BE2C (cell line): ENCODE measurements around the gene POLR2J.

Experiments used
- DNase-seq: peaks from one replicate; pipeline ENCODE4 v3.0.0-alpha.2; 2020
- H3K27me3 ChIP-seq: fragments of 250-450 bp; sonication (Bioruptor Pico); 2 replicates; pipeline ENCODE4 v1.5.1; 2020; ENCODE audit warnings: mild to moderate bottlenecking
- H3K36me3 ChIP-seq: fragments of 250-450 bp; sonication (Bioruptor Pico); 2 replicates; pipeline ENCODE4 v1.5.1; 2020; ENCODE audit warnings: mild to moderate bottlenecking
- H3K4me1 ChIP-seq: fragments of 250-450 bp; sonication (Bioruptor Pico); 2 replicates; pipeline ENCODE4 v1.5.1; 2020
- H3K4me3 ChIP-seq: 2 replicates; pipeline ENCODE4 v1.5.1; 2011; ENCODE audit warnings: low read depth, low read length
- H3K9me3 ChIP-seq: fragments of 250-450 bp; sonication (Bioruptor Pico); 2 replicates; pipeline ENCODE4 v1.5.1; 2020
- TF ChIP-seq, protein P1 (sequence below): IDR thresholded peaks from 2 replicates; pipeline ENCODE4 v1.5.1; 2012; ENCODE audit warnings: mild to moderate bottlenecking, low read depth, low read length

POLR2J gene

DNA sequence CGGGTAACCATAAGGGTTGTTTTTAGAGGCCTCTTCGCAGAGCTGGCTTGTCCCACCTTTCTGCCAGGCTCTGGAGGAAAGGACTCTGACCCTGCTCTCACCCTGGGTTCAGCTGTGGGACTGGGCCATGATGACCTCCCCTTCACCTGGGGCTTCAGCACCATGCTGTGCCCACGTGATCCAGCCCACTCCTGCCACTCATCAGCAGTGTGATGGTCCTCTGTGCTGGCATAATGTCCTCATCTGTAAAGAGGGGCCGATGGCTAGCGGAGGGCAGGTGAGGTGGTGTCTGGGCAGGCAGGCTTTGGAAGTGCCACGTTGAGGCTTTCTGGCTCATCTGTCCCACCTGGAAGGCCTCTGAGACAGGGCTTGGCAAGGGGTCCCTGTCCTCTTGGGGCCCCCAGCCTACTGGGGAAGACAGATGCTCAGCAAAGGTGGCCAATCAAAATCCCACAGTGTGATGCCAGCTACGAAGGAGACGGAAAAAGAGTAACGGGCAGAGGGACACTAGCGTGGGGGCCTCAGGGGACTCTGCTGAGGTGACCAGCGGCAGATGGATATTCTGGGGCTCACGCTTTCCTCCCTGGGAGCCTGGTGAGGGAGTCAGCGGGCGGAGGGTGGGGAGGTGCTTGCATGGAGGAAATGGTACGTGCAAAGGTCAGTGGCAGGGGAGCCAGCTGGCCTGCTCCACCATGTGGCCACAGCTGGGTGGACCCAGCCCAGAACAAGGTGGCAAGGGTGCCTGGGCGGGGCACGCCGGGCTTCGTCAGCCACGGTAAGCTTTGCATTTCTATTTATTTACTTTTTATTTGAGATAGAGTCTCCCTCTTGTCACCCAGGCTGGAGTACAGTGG, 8.5 kb downstream of the POLR2J start:
- Histone ChIP-seq H3K36me3 (peaks cover 37% of the 10 kb centered on the region), H3K9me3 (no peaks in the 10 kb centered on the region), H3K27me3 (no peaks in the 10 kb centered on the region), H3K4me3 (no peak overlapping the region), H3K4me1 (peaks cover 10% of the 10 kb centered on the region)
- TF ChIP-seq, protein P1, sequence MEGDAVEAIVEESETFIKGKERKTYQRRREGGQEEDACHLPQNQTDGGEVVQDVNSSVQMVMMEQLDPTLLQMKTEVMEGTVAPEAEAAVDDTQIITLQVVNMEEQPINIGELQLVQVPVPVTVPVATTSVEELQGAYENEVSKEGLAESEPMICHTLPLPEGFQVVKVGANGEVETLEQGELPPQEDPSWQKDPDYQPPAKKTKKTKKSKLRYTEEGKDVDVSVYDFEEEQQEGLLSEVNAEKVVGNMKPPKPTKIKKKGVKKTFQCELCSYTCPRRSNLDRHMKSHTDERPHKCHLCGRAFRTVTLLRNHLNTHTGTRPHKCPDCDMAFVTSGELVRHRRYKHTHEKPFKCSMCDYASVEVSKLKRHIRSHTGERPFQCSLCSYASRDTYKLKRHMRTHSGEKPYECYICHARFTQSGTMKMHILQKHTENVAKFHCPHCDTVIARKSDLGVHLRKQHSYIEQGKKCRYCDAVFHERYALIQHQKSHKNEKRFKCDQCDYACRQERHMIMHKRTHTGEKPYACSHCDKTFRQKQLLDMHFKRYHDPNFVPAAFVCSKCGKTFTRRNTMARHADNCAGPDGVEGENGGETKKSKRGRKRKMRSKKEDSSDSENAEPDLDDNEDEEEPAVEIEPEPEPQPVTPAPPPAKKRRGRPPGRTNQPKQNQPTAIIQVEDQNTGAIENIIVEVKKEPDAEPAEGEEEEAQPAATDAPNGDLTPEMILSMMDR: no peak
- peak; percentile 13 for DNase-seq

DNA sequence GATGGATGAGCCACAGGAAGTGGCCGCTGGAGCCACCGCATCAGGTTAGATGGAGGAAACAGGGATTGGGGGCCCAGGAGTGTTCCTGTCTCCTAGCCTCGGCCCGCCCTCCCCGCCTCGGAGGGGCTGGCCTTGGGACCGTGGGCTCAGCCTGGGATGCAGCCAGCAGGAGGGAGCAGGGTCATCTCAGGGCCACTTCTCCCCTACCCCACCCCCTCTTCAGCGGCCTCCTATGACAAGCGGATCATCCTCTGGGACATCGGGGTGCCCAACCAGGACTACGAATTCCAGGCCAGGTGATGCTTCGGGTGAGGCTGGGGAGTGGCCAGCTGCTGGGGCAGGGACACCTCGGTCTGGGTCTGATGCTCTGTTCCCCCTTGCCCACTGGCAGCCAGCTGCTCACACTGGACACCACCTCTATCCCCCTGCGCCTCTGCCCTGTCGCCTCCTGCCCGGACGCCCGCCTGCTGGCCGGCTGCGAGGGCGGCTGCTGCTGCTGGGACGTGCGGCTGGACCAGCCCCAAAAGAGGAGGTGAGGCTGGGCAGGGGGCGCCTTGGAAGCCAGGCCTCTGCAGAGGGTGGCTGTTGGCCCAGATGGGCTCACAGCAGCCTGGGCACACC, 9.3 kb downstream of the POLR2J start:
- H3K4me1 ChIP-seq: peaks cover 10% of the 10 kb centered on the region
- no peaks in the 10 kb centered on the region for H3K27me3 ChIP-seq
- H3K36me3 ChIP-seq: peaks cover 37% of the 10 kb centered on the region
- no peak for DNase-seq
- H3K4me3 ChIP-seq: no peak overlapping the region
- TF ChIP-seq, protein P1: no peak
- H3K9me3 ChIP-seq: no peaks in the 10 kb centered on the region

DNA sequence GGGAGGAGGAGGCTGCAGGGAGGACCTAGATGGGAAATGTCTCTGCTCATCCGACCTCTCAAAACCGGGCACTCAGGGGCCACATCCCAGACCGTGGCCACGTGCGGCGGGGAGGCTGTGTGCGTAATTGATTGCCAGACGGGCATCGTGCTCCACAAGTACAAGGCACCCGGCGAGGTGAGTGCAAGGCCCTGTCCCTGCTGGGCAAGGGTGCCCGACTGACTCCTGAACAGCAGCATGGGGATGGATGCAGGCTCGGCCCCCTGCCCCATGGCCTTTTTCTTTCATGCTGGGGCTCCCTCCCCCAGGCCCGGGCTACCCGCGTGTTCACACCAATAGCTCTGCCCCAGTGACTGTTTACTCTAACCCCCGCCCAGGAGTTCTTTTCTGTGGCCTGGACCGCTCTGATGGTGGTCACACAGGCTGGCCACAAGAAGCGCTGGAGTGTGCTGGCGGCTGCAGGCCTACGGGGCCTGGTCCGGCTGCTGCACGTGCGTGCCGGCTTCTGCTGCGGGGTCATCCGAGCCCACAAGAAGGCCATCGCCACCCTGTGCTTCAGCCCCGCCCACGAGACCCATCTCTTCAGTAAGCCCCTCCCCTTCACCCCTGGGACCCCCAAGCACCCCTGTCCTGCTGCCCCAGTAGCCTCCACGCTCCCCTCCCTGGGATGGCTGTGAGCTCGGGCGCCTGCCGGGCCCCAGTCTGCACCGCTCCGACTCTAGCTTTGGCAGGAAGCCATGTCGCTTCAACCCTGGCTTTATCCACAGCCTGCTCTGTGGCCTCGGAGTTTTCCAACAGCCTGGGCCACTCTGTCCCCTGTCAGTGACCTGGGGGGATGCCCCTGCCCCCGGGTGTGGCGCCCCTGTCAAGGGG, 10.0 kb downstream of the POLR2J start:
- Histone ChIP-seq H3K36me3 (peaks cover 36% of the 10 kb centered on the region), H3K4me1 (peaks cover 10% of the 10 kb centered on the region), H3K4me3 (no peak overlapping the region), H3K9me3 (no peaks in the 10 kb centered on the region), H3K27me3 (no peaks in the 10 kb centered on the region)
- TF ChIP-seq, protein P1: no peak
- peak; percentile 64 for DNase-seq

DNA sequence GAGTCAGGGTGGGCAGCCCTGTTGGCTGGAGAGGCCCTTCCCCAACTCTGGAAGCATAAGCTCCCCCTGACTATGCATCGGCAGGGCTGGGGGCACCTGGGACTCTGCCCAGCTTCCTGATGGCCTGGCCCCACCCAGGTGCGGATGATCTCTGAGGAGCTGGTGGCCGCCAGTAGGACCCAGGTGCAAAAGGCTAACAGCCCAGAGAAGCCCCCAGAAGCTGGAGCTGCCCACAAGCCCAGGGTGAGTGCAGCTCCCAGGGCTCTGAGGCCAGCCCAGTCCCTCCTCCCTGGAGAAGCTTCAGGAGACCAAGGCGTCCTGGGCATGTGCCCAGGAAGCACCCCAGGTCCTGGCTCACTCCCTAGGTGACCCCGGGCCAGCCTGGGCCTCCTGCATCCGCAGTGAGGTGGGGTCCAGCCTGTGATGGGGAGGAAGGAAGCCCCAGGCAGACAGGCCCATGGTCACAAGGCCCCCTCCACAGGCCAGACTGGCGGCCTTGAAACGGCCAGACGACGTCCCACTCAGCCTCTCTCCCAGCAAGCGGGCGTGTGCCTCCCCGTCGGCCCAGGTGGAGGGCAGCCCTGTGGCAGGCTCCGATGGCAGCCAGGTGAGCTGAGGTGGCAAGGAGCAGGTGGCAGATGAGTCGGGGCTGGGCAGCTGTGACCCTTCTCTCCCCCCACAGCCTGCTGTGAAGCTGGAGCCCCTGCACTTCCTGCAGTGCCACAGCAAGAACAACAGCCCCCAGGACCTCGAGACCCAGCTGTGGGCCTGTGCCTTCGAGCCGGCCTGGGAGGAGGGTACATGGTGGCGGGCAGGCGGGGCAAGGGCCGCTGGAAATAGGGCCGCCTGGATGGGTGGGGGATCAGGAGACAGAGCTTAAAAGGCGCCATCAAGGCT, 10.9 kb downstream of the POLR2J start:
- no peak overlapping the region for H3K4me3 ChIP-seq
- no peaks in the 10 kb centered on the region for H3K9me3 ChIP-seq
- H3K4me1 ChIP-seq: peaks cover 10% of the 10 kb centered on the region
- H3K36me3 ChIP-seq: peaks cover 27% of the 10 kb centered on the region
- no peak for DNase-seq
- no peaks in the 10 kb centered on the region for H3K27me3 ChIP-seq
- TF ChIP-seq, protein P1: no peak

DNA sequence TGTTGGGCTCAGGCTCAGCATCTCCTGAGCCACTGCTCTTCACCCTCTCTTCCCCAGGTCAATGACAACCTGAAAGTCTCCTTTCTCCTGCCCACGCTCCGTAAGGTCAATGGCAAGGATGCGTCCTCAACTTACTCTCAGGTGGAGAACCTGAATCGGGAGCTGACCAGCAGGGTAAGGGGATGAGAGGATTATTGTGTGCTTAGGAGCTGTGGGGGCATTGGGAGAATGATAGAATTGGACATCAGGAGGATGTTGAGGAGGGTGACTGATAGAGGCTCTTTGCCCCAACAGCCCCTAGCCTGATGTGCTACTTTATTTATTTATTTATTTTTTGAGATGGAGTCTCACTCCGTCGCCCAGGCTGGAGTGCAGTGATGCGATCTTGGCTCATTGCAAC, 12.6 kb downstream of the POLR2J start:
- TF ChIP-seq, protein P1: no peak

More for the DNA sequence above, 12.6 kb downstream of the POLR2J start:
- no peaks in the 10 kb centered on the region for H3K9me3 ChIP-seq
- no peak for DNase-seq
- H3K36me3 ChIP-seq: peaks cover 21% of the 10 kb centered on the region
- H3K4me1 ChIP-seq: peaks cover 10% of the 10 kb centered on the region
- no peaks in the 10 kb centered on the region for H3K27me3 ChIP-seq
- H3K4me3 ChIP-seq: peak overlapping the region; percentile 100
